ENCODE results near the gene PPBP.
A peak's percentile ranks its signal among the peaks of the same experiment; 100 is the strongest.
"Not testable (repeated sequence)": the region's sequence is repeated elsewhere in the genome, so short reads cannot be mapped to it uniquely, and the experiment has no call there.

Gene PPBP

DNA sequence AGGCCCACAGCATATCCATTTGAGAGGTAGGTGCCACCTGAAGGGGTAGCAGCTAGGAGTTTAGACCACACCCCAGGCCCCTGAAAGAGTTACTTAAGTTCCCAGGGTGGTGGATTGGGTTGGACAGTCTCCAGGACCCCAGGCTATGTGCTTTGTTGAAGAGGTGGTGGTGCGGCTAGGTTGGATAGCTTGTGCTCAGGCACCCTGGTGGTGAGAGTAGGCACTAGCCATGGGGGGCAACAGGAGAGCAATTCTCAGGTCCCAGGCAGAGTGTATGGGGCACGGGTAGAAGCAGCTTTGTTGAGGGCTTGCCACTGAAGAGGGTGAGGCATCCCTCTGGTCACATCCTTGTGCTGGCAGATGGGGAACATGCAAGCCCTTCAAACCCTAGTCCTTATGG, 11.8 kb downstream of the PPBP start:
- H3K4me3 ChIP-seq (ENCODE audit: low read depth, low read length), result no peak overlapping the region
- DNase-seq (ENCODE audit: low read depth), result no peak
- TF ChIP-seq, protein P1, sequence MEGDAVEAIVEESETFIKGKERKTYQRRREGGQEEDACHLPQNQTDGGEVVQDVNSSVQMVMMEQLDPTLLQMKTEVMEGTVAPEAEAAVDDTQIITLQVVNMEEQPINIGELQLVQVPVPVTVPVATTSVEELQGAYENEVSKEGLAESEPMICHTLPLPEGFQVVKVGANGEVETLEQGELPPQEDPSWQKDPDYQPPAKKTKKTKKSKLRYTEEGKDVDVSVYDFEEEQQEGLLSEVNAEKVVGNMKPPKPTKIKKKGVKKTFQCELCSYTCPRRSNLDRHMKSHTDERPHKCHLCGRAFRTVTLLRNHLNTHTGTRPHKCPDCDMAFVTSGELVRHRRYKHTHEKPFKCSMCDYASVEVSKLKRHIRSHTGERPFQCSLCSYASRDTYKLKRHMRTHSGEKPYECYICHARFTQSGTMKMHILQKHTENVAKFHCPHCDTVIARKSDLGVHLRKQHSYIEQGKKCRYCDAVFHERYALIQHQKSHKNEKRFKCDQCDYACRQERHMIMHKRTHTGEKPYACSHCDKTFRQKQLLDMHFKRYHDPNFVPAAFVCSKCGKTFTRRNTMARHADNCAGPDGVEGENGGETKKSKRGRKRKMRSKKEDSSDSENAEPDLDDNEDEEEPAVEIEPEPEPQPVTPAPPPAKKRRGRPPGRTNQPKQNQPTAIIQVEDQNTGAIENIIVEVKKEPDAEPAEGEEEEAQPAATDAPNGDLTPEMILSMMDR (conservative IDR thresholded peaks at IDR 0.05; ENCODE audit: low read depth, low read length), result peak; percentile 6

DNA sequence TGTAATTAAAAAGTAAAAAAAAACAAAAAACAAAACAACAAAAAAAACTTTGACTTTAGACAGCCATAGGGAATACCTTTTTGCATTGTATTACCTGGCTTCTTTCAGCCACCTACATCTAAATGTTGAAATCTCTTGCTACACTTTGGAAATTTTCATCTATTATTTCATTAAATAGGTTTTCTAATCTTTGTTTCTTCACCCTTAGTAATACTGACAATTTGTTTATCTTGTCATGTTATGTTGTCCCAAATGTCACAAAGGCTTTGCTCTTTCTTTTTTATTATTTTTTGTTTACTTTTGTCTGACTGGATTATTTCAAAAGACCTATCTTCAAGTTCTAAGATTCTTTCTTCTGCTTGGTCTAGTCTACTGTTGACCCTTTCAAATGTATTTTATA, 13.6 kb downstream of the PPBP start:
- TF ChIP-seq, protein P1 (conservative IDR thresholded peaks at IDR 0.05; ENCODE audit: low read depth, low read length), result no peak
- DNase-seq (ENCODE audit: low read depth), result no peak
- no peak overlapping the region for H3K4me3 ChIP-seq (ENCODE audit: low read depth, low read length)

DNA sequence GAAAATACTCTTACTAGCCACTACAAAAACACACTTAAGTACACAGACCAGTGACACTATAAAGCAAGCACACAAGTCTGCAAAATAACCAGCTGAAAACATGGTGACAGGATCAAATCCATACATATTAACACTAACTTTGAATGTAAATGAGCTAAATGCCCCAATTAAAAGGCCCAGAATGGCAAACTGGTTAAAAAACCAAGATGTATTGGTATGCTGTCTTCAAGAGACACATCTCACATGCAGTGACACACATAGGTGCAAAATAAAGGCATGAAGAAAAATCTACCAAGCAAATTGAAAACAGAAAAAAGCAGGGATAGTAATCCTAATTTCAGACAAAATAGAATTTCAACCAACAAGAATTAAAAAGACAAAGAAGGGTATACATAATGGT, 17.0 kb downstream of the PPBP start:
- H3K4me3 ChIP-seq (ENCODE audit: low read depth, low read length), result no peak overlapping the region
- DNase-seq (ENCODE audit: low read depth), result no peak
- TF ChIP-seq, protein P1 (conservative IDR thresholded peaks at IDR 0.05; ENCODE audit: low read depth, low read length), result no peak

DNA sequence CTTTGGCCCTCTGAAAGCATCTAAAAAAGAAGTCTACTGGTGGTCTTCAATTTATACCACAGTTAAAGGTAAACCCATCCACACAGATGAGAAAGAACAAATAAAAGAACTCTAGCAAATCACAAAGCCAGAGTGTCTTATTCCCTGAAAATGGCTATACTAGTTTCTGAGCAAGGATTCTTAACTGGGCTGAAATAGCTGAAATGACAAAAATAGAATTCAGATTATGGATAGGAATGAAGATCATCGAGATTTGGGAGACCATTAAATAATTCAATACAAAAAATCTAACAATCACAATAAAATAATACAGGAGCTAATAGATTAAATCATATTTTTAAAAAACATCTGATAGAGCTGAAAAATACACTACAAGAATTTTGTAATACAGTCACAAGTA, 18.0 kb downstream of the PPBP start:
- TF ChIP-seq, protein P1 (conservative IDR thresholded peaks at IDR 0.05; ENCODE audit: low read depth, low read length), result no peak

DNA sequence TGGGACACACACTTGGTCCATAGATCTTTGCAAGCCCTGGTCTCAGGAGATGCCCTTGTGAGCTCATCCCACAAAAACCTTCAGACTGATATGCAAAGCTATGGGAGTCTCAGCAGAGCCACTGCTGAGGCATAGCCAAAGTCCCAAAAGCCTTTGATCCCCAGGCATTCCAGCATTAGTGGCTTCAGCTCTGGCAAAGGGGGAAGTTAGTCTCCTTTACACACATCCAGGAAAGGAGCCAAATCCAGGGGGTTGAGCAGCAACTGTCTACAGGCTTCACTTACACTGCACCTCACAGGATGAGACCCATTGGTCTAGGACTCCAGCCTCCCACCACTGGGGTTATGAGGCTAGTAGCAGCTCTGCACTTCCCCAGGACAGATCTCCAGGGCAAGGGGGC, 20.1 kb downstream of the PPBP start:
- TF ChIP-seq, protein P1 (conservative IDR thresholded peaks at IDR 0.05; ENCODE audit: low read depth, low read length), result no peak
- no peak for DNase-seq (ENCODE audit: low read depth)
- H3K4me3 ChIP-seq (ENCODE audit: low read depth, low read length), result no peak overlapping the region

More for the DNA sequence above, 18.0 kb downstream of the PPBP start:
- no peak overlapping the region for H3K4me3 ChIP-seq (ENCODE audit: low read depth, low read length)
- no peak for DNase-seq (ENCODE audit: low read depth)

DNA sequence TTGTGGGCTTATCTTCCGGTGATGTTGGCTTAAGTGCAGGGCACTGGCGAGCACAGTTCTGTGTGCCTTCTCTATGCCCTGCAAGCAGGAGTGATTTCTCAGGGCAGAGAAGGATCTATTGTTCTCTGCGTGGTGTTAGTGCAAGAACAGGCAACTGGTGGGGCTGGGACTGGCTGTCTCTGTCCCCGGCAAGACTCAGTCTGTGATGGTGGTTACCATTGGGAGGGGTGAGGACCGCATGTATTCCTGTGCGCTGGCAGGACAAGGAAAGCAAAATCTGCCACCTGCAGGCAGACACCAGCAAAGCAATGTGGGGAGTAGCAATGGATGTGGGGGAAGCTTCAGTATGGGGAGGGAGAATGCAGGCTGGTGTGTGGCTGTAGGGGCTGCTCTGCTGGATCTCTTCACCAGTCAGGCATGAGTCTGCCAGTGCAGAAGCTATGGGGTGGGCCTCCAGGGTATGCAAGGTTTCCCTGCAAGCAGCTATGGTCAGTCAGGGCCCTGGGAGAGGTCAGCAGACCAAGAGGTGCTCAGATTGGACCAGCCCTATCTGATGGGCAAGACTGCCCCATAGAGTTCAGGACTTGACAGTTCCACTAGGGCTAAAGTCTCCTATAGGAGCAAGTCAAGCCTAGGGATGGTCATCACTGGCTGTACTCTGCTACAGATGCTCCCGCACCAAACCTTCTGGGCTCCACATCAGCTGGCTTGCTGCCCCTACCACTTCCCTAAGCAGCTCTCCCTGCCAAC, 23.0 kb downstream of the PPBP start:
- peak; percentile 29 for DNase-seq (ENCODE audit: low read depth)
- TF ChIP-seq, protein P1 (conservative IDR thresholded peaks at IDR 0.05; ENCODE audit: low read depth, low read length), result peak; percentile 55
- no peak overlapping the region for H3K4me3 ChIP-seq (ENCODE audit: low read depth, low read length)

DNA sequence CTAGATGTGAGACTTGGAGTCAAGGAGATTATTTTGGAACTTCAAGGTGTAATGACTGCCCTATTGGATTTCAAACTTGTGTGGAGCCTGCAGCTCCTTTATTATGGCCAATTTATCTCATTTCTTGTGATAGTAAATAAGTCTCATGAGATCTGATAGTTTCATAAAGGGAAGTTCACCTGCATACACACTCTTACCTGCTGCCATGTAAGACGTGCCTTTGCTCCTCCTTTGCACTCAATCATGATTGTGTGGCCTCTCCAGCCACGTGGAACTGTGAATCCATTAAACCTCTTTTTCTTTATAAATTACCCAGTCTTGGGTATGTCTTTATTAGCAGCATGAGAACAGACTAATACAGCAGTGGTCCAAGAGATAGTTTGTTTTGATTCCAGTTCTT, 25.3 kb downstream of the PPBP start:
- no peak overlapping the region for H3K4me3 ChIP-seq (ENCODE audit: low read depth, low read length)
- DNase-seq (ENCODE audit: low read depth), result no peak
- TF ChIP-seq, protein P1 (conservative IDR thresholded peaks at IDR 0.05; ENCODE audit: low read depth, low read length), result no peak

DNA sequence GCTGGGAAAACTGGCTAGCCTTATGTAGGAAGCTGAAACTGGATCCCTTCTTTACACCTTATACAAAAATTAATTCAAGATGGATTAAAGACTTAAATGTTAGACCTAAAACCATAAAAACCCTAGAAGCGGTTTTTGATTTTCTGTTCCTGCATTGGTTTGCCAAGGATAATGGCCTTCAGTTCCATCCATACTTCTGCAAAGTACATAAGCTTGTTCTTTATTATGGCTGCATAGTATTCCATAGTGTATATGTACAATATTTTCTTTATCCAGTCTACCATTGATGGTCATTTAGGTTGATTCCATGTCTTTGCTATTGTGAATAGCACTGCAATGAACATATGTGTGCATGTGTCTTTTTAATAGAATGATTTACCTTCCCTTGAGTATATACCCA, 28.9 kb downstream of the PPBP start:
- not testable (repeated sequence) for DNase-seq (ENCODE audit: low read depth); H3K4me3 ChIP-seq (ENCODE audit: low read depth, low read length)

Data from choroid plexus epithelial cell (primary cell).